Measurements from ENCODE around the gene IPO11. TPM values are rescaled to one million over a fixed set of nuclear protein-coding genes. Genes with fewer than 3 reads are reported as not detected.

IPO11 gene
- total and polyA plus RNA-seq, 2 of the 13 experiments (the other 11 are each of a cell fraction or from before 2014, with no cell fraction given), result 13.9 to 24.4 TPM

GRCh38 chr5:62547945-62548630, 135.5 kb downstream of the IPO11 start:
- WGBS (ENCODE audit: low lambda C conversion rate), result 95% methylated on average over 3 of the region's 3 CpGs
- no peak for DNase-seq (ENCODE audit: low spot score)
- no peak for TF ChIP-seq TBP (CRISPR knock-in tag; IDR thresholded peaks at IDR 0.05)
- no peak for TF ChIP-seq SETDB1 (CRISPR knock-in tag; IDR thresholded peaks at IDR 0.05; ENCODE audit: borderline replicate concordance)
- TF ChIP-seq KIAA2018 (CRISPR knock-in tag; IDR thresholded peaks at IDR 0.05; ENCODE audit: borderline replicate concordance), result no peak
- TF ChIP-seq THAP7 (CRISPR knock-in tag; IDR thresholded peaks at IDR 0.05), result no peak
- TF ChIP-seq NR2F1 (CRISPR knock-in tag; IDR thresholded peaks at IDR 0.05), result no peak
- no peak for TF ChIP-seq THYN1 (CRISPR knock-in tag; IDR thresholded peaks at IDR 0.05; ENCODE audit: borderline replicate concordance, low read depth)
- TF ChIP-seq ZNF317 (CRISPR knock-in tag; IDR thresholded peaks at IDR 0.05), result no peak
- no peak for TF ChIP-seq ZNF704 (CRISPR knock-in tag; IDR thresholded peaks at IDR 0.05; ENCODE audit: borderline replicate concordance)
- TF ChIP-seq RXRA (CRISPR knock-in tag; IDR thresholded peaks at IDR 0.05), result no peak
- no peak for TF ChIP-seq JUND (CRISPR knock-in tag; IDR thresholded peaks at IDR 0.05)
- no peak for TF ChIP-seq ZSCAN30 (CRISPR knock-in tag; IDR thresholded peaks at IDR 0.05)
- no peak for TF ChIP-seq ZNF282 (IDR thresholded peaks at IDR 0.05; ENCODE audit: partially characterized antibody)
- TF ChIP-seq SIX1 (CRISPR knock-in tag; IDR thresholded peaks at IDR 0.05; ENCODE audit: borderline replicate concordance), result no peak
- TF ChIP-seq ZFY (CRISPR knock-in tag; IDR thresholded peaks at IDR 0.05), result no peak
- no peak for TF ChIP-seq ZNF761 (CRISPR knock-in tag; conservative IDR thresholded peaks at IDR 0.05)

More at GRCh38 chr5:62547945-62548630, 135.5 kb downstream of the IPO11 start:
- in situ Hi-C loops (cut with HindIII; ENCODE audit: extremely low pct_ligation_motif_present, low pct_unique_long_range_greater_than_20kb) (no loop called here), intact Hi-C loops (cut with micrococcal nuclease; ENCODE audit: unreplicated experiment) (no loop called here)
- H3K27me3 ChIP-seq (ENCODE audit: control insufficient read depth in 1 of 2, insufficient read depth in 2 of 2, low read length in 2 of 2), result no peaks in the 10 kb centered on the region
- BruUV-seq (replicated peaks), result no TSS peak
- H3K9me3 ChIP-seq (ENCODE audit: low read length), result no peaks in the 10 kb centered on the region
- ChIA-PET POLR2A (no interaction called here), CTCF (ENCODE audit: low intra/inter-chr PET ratio, low total read pairs) (no interaction called here)
- H3K79me2 ChIP-seq (ENCODE audit: insufficient read depth, low read length), result no peaks in the 10 kb centered on the region
- H4K20me1 ChIP-seq (ENCODE audit: insufficient read depth, low read length), result no peaks in the 10 kb centered on the region
- H3K9ac ChIP-seq (ENCODE audit: insufficient read depth, low read depth, low read length), result no peak overlapping the region
- no peak for FAIRE-seq
- no peak overlapping the region for H2AFZ ChIP-seq (ENCODE audit: low read length)
- no peak overlapping the region for H3K4me3 ChIP-seq (replicated peaks in 1 of 3; ENCODE audit: insufficient read depth in 1 of 3, low read depth in 2 of 3, low read length in 3 of 3)
- H3K4me2 ChIP-seq (ENCODE audit: low read depth, low read length), result no peak overlapping the region
- H3K4me1 ChIP-seq (ENCODE audit: insufficient read depth, low read length), result no peaks in the 10 kb centered on the region
- no peak for ATAC-seq
- H3K36me3 ChIP-seq (replicated peaks in 1 of 2; ENCODE audit: control insufficient read depth in 1 of 2, insufficient read depth in 2 of 2, low read length in 2 of 2), result peaks cover 2 to 5% of the 10 kb centered on the region in 2 experiments; a peak in 3 of 5 replicates
- H3K27ac ChIP-seq (ENCODE audit: extremely low read length, insufficient read depth, low read length), result no peak overlapping the region

Data from HepG2 (cell line).